GM12878 (cell line): ENCODE results near the gene ITGAV.

ENCODE experiments used
- ATF3 ChIP-seq: IDR thresholded peaks from 2 replicates; pipeline ENCODE4 v1.6.1; 2011; ENCODE audit warnings: low read depth, mild to moderate bottlenecking, low read length, moderate library complexity, borderline replicate concordance; ENCODE audit errors: extremely low read depth
- CTCF ChIP-seq, 3 experiments: IDR thresholded peaks in 2 of 3; conservative IDR thresholded peaks in 1 of 3; 2 replicates each; pipeline ENCODE4 v1.5.1; 2011; ENCODE audit warnings: low read depth in 3 of 3, low read length in 3 of 3, mild to moderate bottlenecking in 3 of 3, control low read depth in 2 of 3, moderate library complexity in 2 of 3, inconsistent platforms in 1 of 3, mixed read lengths in 1 of 3; ENCODE audit not compliant: control insufficient read depth in 2 of 3, insufficient read depth in 1 of 3; ENCODE audit errors: extremely low read depth in 1 of 3
- ESRRA ChIP-seq: IDR thresholded peaks from 2 replicates; pipeline ENCODE4 v1.6.1; 2012; ENCODE audit warnings: mild to moderate bottlenecking, low read length, improper control_type of control experiment
- EZH2 ChIP-seq: IDR thresholded peaks from 2 replicates; pipeline ENCODE4 v1.6.1; 2012; ENCODE audit warnings: low read depth, mild to moderate bottlenecking, control low read depth, inconsistent platforms, low read length, borderline replicate concordance; ENCODE audit not compliant: control insufficient read depth
- PKNOX1 ChIP-seq: fragments of 450-650 bp; IDR thresholded peaks from 2 replicates; pipeline ENCODE4 v1.6.1; 2016; ENCODE audit warnings: mild to moderate bottlenecking
- POLR2A ChIP-seq: IDR thresholded peaks from 2 replicates; pipeline ENCODE4 v1.6.1; 2011; ENCODE audit warnings: low read depth, mild to moderate bottlenecking, low read length
- POU2F2 ChIP-seq: IDR thresholded peaks from 3 replicates; pipeline ENCODE4 v1.6.1; 2011; ENCODE audit warnings: low read depth, mild to moderate bottlenecking, low read length, borderline replicate concordance
- RB1 ChIP-seq: fragments of 450-650 bp; formaldehyde crosslinking; IDR thresholded peaks from 2 replicates; pipeline ENCODE4 v1.6.1; 2017; ENCODE audit warnings: mild to moderate bottlenecking, borderline replicate concordance
- REST ChIP-seq: IDR thresholded peaks from 2 replicates; pipeline ENCODE4 v1.6.1; 2012; ENCODE audit warnings: mild to moderate bottlenecking, low read depth, low read length
- RFX5 ChIP-seq: IDR thresholded peaks from 2 replicates; pipeline ENCODE4 v1.6.1; 2011; ENCODE audit warnings: low read depth, low read length, improper control_type of control experiment
- SUZ12 ChIP-seq: fragments of 200-600 bp; sonication (generic); IDR thresholded peaks from one replicate; pipeline ENCODE4 v1.6.1; 2018; ENCODE audit warnings: antibody characterized with exemption, mild to moderate bottlenecking; ENCODE audit not compliant: unreplicated experiment
- TARDBP ChIP-seq: IDR thresholded peaks from 2 replicates; pipeline ENCODE4 v1.6.1; 2016; ENCODE audit warnings: borderline replicate concordance

- TF ChIP-seq CTCF (IDR thresholded peaks at IDR 0.05 in 2 of 3, conservative IDR thresholded peaks at IDR 0.05 in 1 of 3; ENCODE audit: control insufficient read depth in 2 of 3, extremely low read depth in 1 of 3, insufficient read depth in 1 of 3, low read depth in 3 of 3, low read length in 3 of 3) = no peak
- TF ChIP-seq RB1 = no peak
- TF ChIP-seq EZH2 = no peak
- TF ChIP-seq SUZ12 = no peak
- TF ChIP-seq POU2F2 = no peak
- TF ChIP-seq ATF3 = no peak
- TF ChIP-seq REST = no peak
- no peak for TF ChIP-seq POLR2A
- no peak for TF ChIP-seq ESRRA
- TF ChIP-seq PKNOX1 = no peak
- TF ChIP-seq TARDBP = no peak
- TF ChIP-seq RFX5 = no peak
These were observed 112.6 kb downstream of the ITGAV start for GRCh38 chr2:186702501-186702900.
